Uterus (tissue), 4 donors: ENCODE results near the gene CASTOR1. TPM values are rescaled to one million over a fixed set of nuclear protein-coding genes. Genes with fewer than 3 reads are reported as not detected.
A peak's percentile ranks its signal among the peaks of the same experiment; 100 is the strongest.
"Not testable (repeated sequence)": the region's sequence is repeated elsewhere in the genome, so short reads cannot be mapped to it uniquely, and the experiment has no call there.

ENCODE experiments used
- DNase-seq, 2 donors: peaks; one replicate each; pipeline ENCODE4 v3.0.0-alpha.2; 2019 to 2020
- H3K27ac ChIP-seq, 2 donors: fragments of 200-600 bp; sonication (generic); 1 replicate in 1 of 2; 2 replicates in 1 of 2; pipeline ENCODE4 v1.5.1; 2016 to 2018
- H3K27me3 ChIP-seq, 2 donors: fragments of 200-600 bp; sonication (generic); one replicate each; pipeline ENCODE4 v1.5.1; 2018 to 2019; ENCODE audit warnings: control low read depth in 1 of 2
- H3K36me3 ChIP-seq, 2 donors: fragments of 200-600 bp; sonication (generic); one replicate each; pipeline ENCODE4 v1.5.1; 2019; ENCODE audit warnings: control low read depth in 1 of 2
- H3K4me1 ChIP-seq, 2 donors: fragments of 200-600 bp; sonication (generic); one replicate each; pipeline ENCODE4 v1.5.1; 2018 to 2019; ENCODE audit warnings: control low read depth in 1 of 2
- H3K4me3 ChIP-seq, 2 donors: fragments of 200-600 bp; sonication (generic); 1 replicate in 1 of 2; 2 replicates in 1 of 2; pipeline ENCODE4 v1.5.1; 2018 to 2019; ENCODE audit warnings: mild to moderate bottlenecking in 1 of 2
- H3K9me3 ChIP-seq, 2 donors: fragments of 200-600 bp; sonication (generic); one replicate each; pipeline ENCODE4 v1.5.1; 2019; ENCODE audit warnings: control low read depth in 1 of 2
- POLR2A ChIP-seq, 2 donors: fragments of 450-650 bp; IDR thresholded peaks; one replicate each; pipeline ENCODE4 v1.6.1; 2016; ENCODE audit warnings: antibody characterized with exemption in 2 of 2, mild to moderate bottlenecking in 1 of 2, moderate library complexity in 1 of 2
- intact Hi-C: fragments of 100-400 bp; cut with DNase I; formaldehyde crosslinking; loops from one replicate; pipeline ENCODE4 v1.15.1; 2023; ENCODE audit warnings: low total_unique reads
- total RNA-seq, 4 donors: library from RNA; depleted of rRNA in 3 of 4; stranded (reverse); fragments of >200 nt in 3 of 4; gene quantifications; one replicate each; pipeline versions ENCODE4 v1.1.0 to v1.2.4, GENCODE V29; 2014 to 2023
- TF ChIP-seq, protein P1 (sequence below), 4 experiments: fragments of 200-600 bp in 2 of 4; fragments of 450-650 bp in 2 of 4; sonication (generic) in 2 of 4; IDR thresholded peaks; one replicate each; pipeline ENCODE4 v1.5.1; 2016 to 2019; ENCODE audit warnings: antibody characterized with exemption in 4 of 4, mild to moderate bottlenecking in 2 of 4, moderate library complexity in 1 of 4
- donor health status: DM: yes; HTN: yes; CAD: no.

Gene CASTOR1
- total RNA-seq: 10 to 100 TPM; 15.8 to 67.1 (median 27.7) TPM

DNA sequence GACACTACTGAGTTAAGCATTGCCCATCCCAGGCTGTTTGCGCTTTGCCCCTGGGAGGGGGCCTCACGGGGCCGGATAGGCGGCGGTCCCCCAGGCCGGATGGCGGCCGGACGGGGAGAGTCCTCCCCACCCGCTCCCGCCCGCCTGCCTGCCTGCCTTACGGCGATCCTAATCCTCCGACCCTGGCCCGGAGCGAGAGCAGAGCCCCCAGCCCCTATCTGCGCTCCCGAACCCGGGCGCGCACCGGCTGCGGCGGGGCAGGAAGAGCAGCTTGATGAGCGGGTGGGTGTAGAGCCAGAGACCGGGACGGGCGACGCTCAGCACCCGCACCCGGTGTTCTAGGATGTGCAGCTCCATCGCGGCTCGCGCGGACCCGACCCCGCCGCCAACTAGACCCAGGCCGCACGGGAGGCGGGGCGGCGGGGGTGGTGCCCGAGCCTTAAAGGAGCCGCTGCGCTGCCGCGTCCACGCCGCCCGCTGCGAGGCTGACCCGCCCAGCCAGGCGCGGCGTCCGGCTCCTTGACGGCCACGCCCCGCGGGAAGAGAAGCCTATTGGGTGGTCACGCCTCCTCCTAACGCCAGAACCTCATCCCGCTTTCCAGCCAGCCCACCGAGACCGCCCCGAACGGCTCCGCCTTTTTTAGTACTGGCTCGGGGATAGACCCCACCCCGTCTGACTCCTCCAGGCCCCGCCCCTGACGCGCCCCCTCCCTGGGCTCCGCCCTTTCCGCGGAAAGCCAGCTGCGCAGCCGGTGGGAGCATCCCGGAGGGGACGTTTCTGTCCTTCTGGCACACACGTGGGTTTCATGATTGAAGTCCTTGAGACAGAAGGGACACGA lies at the start of gene CASTOR1:
Gene CASTOR1, minus strand, starts transcription at position 365 of the 839 bp plus-strand sequence. Its CDS starts 8 bp downstream, at position 357.
- TF ChIP-seq, protein P1, sequence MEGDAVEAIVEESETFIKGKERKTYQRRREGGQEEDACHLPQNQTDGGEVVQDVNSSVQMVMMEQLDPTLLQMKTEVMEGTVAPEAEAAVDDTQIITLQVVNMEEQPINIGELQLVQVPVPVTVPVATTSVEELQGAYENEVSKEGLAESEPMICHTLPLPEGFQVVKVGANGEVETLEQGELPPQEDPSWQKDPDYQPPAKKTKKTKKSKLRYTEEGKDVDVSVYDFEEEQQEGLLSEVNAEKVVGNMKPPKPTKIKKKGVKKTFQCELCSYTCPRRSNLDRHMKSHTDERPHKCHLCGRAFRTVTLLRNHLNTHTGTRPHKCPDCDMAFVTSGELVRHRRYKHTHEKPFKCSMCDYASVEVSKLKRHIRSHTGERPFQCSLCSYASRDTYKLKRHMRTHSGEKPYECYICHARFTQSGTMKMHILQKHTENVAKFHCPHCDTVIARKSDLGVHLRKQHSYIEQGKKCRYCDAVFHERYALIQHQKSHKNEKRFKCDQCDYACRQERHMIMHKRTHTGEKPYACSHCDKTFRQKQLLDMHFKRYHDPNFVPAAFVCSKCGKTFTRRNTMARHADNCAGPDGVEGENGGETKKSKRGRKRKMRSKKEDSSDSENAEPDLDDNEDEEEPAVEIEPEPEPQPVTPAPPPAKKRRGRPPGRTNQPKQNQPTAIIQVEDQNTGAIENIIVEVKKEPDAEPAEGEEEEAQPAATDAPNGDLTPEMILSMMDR (IDR thresholded peaks at IDR 0.05): peak in 2 of 4 experiments; percentile 19 to 28
- peak; percentile 79 to 88 for TF ChIP-seq POLR2A (IDR thresholded peaks at IDR 0.05)
- H3K4me1 ChIP-seq: peaks cover 13 to 23% of the 10 kb centered on the region in 2 donors
- H3K9me3 ChIP-seq: no peaks in the 10 kb centered on the region
- peak within 1 kb of the TSS; percentile 89 to 95 for H3K27ac ChIP-seq
- intact Hi-C loops: loop anchor here (5.0 kb wide), 1 partner anchor 98 kb away; the partner anchor contains the start of gene RNF215
- no peaks in the 10 kb centered on the region for H3K27me3 ChIP-seq
- no peaks in the 10 kb centered on the region for H3K36me3 ChIP-seq
- peak within 1 kb of the TSS; percentile 64 to 98 for H3K4me3 ChIP-seq
- DNase-seq: peak; percentile 99

DNA sequence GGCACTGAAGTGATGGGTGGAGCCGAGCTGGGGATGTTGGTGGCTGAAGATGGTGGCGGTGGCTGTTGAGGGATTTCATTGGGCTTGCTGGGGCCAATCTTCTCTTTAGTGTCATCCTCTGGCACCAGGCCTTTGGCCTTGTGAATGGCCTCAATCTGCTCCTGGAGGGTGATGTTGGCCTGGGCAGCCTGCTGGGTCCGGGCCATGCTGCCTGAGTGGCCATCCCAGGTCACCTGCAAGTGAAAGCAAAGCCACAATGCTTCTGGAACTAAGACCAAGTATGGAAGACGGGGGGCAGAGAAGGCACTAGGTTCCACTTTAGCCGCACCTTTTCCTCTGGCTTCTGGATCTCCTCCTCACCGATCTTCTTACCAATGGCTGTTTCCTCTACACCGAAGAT lies 49.5 kb upstream of the CASTOR1 start:
- no peaks in the 10 kb centered on the region for H3K27me3 ChIP-seq
- H3K9me3 ChIP-seq: no peaks in the 10 kb centered on the region
- no peaks in the 10 kb centered on the region for H3K36me3 ChIP-seq
- H3K4me3 ChIP-seq: no peak overlapping the region
- TF ChIP-seq POLR2A (IDR thresholded peaks at IDR 0.05): no peak
- TF ChIP-seq, protein P1 (IDR thresholded peaks at IDR 0.05): no peak
- no peak overlapping the region for H3K27ac ChIP-seq
- no peaks in the 10 kb centered on the region for H3K4me1 ChIP-seq
- no peak for DNase-seq
- intact Hi-C loops: no loop called here

DNA sequence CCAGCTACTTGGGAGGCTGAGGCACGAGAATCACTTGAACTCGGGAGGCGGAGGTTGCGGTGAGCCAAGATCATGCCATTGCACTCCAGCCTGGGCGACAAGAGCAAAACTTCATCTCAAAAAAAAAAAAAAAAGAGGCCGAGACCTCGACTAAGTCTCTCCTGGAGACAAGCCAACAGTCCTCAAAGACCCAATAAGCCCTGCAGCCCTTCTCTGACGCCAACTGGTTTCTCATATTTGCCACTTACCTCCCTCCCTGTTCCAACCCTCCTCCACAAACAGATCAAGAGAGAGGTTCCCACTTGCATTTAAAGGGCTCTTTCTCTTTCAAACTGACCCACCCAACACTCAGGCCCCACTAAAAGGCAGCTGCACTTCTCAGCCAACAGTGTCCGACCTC lies 49.0 kb upstream of the CASTOR1 start:
- H3K27ac ChIP-seq, intact Hi-C loops, H3K36me3 ChIP-seq: not testable (repeated sequence)

DNA sequence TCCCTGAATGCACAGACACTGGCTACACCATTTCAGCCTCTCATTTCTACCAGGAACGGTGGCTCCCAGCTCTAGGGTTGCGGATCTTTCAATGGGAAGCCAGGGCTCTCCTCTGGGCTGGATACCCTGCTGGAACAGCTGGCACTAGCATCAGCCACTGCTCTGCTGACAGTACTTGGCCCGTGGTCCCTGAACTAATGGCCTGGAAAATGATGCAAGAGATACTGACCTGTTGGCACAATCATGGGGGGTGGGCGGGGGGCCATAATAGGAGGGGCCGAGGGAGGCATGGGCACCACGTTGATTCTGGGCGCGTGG lies 48.1 kb upstream of the CASTOR1 start:
- no peak overlapping the region for H3K27ac ChIP-seq
- H3K4me3 ChIP-seq: no peak overlapping the region
- intact Hi-C loops: no loop called here
- H3K9me3 ChIP-seq: no peaks in the 10 kb centered on the region
- DNase-seq: no peak
- H3K27me3 ChIP-seq: no peaks in the 10 kb centered on the region
- TF ChIP-seq POLR2A (IDR thresholded peaks at IDR 0.05): no peak
- TF ChIP-seq, protein P1 (IDR thresholded peaks at IDR 0.05): no peak
- no peaks in the 10 kb centered on the region for H3K36me3 ChIP-seq
- H3K4me1 ChIP-seq: no peaks in the 10 kb centered on the region

More for the DNA sequence above, 49.0 kb upstream of the CASTOR1 start:
- not testable (repeated sequence) for H3K27me3 ChIP-seq, H3K4me3 ChIP-seq, DNase-seq, H3K9me3 ChIP-seq, H3K4me1 ChIP-seq

DNA sequence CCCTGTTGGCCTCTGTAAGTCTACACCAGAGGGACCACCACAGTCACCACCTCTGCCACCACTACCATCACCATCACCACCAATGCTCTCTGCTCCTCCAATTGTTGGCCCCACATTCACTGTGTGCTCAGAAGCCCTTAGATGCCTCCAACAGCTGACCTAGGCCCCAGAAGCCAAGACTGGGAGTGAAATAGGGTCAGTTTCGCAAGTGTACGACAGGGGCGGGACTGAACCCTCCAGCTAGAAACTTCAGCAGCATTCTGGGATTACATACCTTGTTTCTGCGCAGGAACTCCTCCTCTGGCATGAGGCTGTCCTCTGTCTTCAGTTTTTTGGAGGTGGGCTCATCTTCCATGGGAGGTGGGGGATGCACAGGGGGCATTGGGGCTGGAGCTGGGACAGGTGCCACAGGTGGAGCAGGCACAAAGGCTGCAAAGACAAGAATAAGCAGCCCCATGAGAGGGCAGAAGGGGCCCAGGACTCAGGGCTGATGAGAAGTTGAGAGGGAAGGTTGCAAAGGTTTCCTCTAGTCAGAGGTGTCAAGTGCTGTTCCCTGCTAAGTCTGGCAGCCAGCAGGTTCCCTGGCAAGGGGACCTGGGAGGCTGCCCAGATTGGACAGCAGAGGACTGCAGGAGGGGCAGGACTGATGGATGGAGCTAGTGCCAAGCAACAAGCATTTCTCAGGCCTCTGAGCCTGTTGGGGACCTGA lies 47.6 kb upstream of the CASTOR1 start:
- H3K27ac ChIP-seq: no peak overlapping the region
- intact Hi-C loops: no loop called here
- H3K4me1 ChIP-seq: no peaks in the 10 kb centered on the region
- no peak for DNase-seq
- H3K27me3 ChIP-seq: no peaks in the 10 kb centered on the region
- no peak overlapping the region for H3K4me3 ChIP-seq
- TF ChIP-seq, protein P1 (IDR thresholded peaks at IDR 0.05): no peak
- no peak for TF ChIP-seq POLR2A (IDR thresholded peaks at IDR 0.05)
- H3K36me3 ChIP-seq: no peaks in the 10 kb centered on the region
- H3K9me3 ChIP-seq: no peaks in the 10 kb centered on the region
